Muscle layer of colon (tissue), 2 donors: Measurements from ENCODE around the gene CRISP1.
"Not testable (repeated sequence)": the region's sequence is repeated elsewhere in the genome, so short reads cannot be mapped to it uniquely, and the experiment has no call there.

ENCODE experiments used
- H3K27ac ChIP-seq: one replicate; pipeline ENCODE4 v1.7.0; 2013; ENCODE audit warnings: low read depth, mild to moderate bottlenecking, low read length, moderate library complexity
- H3K27me3 ChIP-seq, 2 donors: one replicate each; pipeline ENCODE4 v1.7.0; 2013; ENCODE audit warnings: low read length in 2 of 2, mild to moderate bottlenecking in 2 of 2; ENCODE audit not compliant: insufficient read depth in 2 of 2, control insufficient read depth in 1 of 2
- H3K36me3 ChIP-seq: one replicate; pipeline ENCODE4 v1.7.0; 2013; ENCODE audit warnings: mild to moderate bottlenecking, low read length; ENCODE audit not compliant: insufficient read depth
- H3K4me1 ChIP-seq: one replicate; pipeline ENCODE4 v1.7.0; 2013; ENCODE audit warnings: mild to moderate bottlenecking, low read length; ENCODE audit not compliant: insufficient read depth
- H3K4me3 ChIP-seq, 2 donors: one replicate each; pipeline ENCODE4 v1.7.0; 2013; ENCODE audit warnings: low read length in 2 of 2, low read depth in 1 of 2, mild to moderate bottlenecking in 1 of 2, moderate library complexity in 1 of 2
- H3K9ac ChIP-seq: one replicate; pipeline ENCODE4 v1.7.0; 2013; ENCODE audit warnings: low read length
- H3K9me3 ChIP-seq: one replicate; pipeline ENCODE4 v1.7.0; 2013; ENCODE audit warnings: mild to moderate bottlenecking, low read length
- donor health status: abdominal sarcoma.
- donor health status: Adenocarcinoma of cecum.

CRISP1 gene

DNA sequence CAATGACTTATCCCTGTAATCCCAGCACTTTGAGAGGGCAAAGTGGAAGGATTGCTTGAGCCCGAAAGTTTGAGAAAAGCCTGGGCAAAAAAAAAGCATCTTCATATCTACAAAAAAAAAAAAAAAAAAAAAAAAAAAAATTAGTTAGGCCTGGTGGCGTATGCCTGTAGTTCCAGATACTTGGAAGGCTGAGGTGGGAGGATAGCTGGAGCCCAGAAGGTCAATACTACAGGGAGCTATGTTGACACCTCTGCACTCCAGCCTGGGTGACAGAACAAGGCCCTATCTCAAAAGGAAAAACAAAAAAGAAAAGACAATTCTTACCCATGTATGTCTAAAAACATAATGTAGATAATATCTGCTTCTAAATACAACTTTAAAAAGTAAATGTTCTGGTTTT, 27.2 kb downstream of the CRISP1 start:
- H3K9me3 ChIP-seq = no peaks in the 10 kb centered on the region
- H3K4me3 ChIP-seq = no peak overlapping the region
- H3K4me1 ChIP-seq = no peaks in the 10 kb centered on the region
- no peak overlapping the region for H3K27ac ChIP-seq
- H3K27me3 ChIP-seq = no peaks in the 10 kb centered on the region
- H3K9ac ChIP-seq = no peak overlapping the region
- H3K36me3 ChIP-seq = no peaks in the 10 kb centered on the region

DNA sequence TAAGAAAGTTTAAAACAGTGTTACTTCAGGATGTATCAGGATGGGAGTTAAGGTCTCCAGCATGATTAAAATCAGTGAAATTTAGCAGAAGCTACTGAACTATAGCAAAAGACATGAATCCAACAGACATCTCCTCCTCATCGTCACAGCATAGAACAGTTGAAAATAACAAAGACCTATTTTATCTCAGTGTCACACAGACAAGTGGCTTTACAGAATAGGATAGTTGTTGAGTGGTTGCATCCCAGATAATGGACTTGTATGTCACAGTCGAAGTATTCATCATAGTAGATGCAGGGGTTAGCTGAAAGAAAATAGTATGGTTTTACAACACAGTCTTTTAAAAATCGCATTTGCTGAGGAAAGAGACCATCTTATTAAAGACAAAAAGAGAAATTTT, 31.2 kb downstream of the CRISP1 start:
- Histone ChIP-seq H3K36me3 (no peaks in the 10 kb centered on the region), H3K9me3 (no peaks in the 10 kb centered on the region), H3K4me3 (no peak overlapping the region), H3K27me3 (no peaks in the 10 kb centered on the region), H3K4me1 (no peaks in the 10 kb centered on the region), H3K27ac (no peak overlapping the region), H3K9ac (no peak overlapping the region)

DNA sequence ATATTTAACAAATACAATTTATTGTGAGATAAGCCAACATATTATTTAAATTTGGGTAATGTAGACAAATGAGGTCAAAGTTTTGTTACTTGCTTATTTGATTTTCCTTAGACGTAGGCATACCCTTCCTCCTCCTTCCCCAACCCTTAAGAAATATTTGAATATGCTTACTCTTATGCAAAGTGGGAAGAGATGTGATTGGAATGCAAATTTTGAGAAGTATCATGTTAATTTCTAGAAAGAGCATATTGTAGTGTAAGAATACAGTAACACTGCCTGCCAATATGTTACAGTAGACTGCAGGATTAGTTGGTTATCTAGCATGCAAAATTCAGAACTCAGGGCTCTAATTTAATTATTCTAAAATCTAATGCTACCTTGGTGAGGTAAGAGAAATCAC, 32.9 kb downstream of the CRISP1 start:
- Histone ChIP-seq H3K9me3 (no peaks in the 10 kb centered on the region), H3K36me3 (no peaks in the 10 kb centered on the region), H3K4me3 (no peak overlapping the region), H3K4me1 (no peaks in the 10 kb centered on the region), H3K9ac (no peak overlapping the region), H3K27me3 (no peaks in the 10 kb centered on the region), H3K27ac (no peak overlapping the region)

DNA sequence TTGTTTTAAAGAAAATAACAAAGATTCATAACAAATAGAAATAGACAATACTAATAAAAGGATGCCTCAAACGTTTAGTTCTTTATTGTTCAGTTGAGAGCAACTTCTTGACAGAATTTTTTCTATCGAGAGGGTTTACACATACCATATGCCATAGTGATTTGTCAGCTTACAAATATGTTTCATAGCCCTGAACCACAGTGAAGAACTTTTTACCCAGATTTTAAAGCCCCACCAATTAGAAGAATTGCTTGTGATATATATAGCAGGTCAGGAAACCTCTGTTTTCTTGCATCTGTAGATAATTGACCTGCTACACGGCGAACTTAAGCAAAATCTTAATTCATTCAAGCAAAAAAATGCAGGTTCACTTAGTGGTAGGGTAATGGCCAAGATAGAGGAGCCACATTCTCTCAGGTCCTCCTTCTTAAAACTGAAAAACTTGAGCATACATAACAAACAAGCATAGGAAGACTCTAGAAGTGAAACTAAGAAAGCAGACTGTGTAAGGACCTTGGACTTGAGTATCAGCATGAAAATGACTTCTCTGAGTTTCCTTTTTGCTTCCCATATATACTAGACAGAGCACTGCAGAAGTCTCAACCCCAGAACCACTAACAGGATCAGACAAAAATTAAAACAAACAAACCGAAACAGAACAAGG, 39.5 kb downstream of the CRISP1 start:
- H3K4me3 ChIP-seq = no peak overlapping the region
- no peaks in the 10 kb centered on the region for H3K36me3 ChIP-seq
- no peaks in the 10 kb centered on the region for H3K9me3 ChIP-seq
- no peaks in the 10 kb centered on the region for H3K27me3 ChIP-seq
- no peak overlapping the region for H3K27ac ChIP-seq
- H3K9ac ChIP-seq = no peak overlapping the region
- H3K4me1 ChIP-seq = no peaks in the 10 kb centered on the region

DNA sequence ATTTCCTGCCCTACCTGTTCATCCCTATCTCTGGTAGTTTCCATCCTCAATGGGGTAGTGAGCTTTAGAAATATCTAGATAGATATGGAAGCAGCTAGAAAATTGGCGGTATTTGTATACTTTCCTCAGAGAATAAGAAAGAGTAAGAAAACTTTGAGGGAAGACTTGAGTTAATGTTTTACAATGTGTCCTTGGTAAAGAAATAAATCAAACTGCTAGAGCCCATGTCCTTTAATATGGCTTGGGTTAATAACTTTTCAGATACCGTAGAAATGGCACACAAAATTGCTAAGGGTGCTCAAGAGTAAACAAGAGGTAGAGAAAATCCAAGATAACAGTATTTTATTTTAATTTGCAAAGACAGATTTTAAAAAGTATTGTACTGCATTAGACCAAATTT, 51.2 kb downstream of the CRISP1 start:
- no peaks in the 10 kb centered on the region for H3K27me3 ChIP-seq
- H3K36me3 ChIP-seq = no peaks in the 10 kb centered on the region
- no peak overlapping the region for H3K9ac ChIP-seq
- H3K4me1 ChIP-seq = no peaks in the 10 kb centered on the region
- no peak overlapping the region for H3K4me3 ChIP-seq
- no peaks in the 10 kb centered on the region for H3K9me3 ChIP-seq
- H3K27ac ChIP-seq = no peak overlapping the region

DNA sequence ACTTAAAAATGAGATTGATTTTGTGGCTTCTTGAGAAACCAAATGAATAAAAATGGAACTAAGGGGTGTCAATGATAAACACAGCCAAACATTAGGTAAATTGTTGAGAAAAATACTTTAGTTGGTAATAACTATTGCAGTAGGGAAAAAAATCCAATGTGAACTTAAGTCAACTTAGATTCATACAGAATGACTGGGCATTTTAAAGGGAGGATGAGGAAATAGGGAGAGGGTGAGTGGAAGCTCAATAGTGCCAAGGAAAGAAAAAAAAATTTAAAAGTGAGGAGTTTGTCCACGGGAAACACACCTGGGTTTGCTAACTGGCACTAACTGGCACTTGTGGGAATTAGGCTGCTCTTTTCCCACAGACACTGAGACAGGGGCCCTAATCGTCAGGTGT, 53.1 kb downstream of the CRISP1 start:
- Histone ChIP-seq H3K4me1 (no peaks in the 10 kb centered on the region), H3K9ac (no peak overlapping the region), H3K4me3 (no peak overlapping the region), H3K27ac (no peak overlapping the region), H3K9me3 (no peaks in the 10 kb centered on the region), H3K36me3 (no peaks in the 10 kb centered on the region), H3K27me3 (no peaks in the 10 kb centered on the region)

DNA sequence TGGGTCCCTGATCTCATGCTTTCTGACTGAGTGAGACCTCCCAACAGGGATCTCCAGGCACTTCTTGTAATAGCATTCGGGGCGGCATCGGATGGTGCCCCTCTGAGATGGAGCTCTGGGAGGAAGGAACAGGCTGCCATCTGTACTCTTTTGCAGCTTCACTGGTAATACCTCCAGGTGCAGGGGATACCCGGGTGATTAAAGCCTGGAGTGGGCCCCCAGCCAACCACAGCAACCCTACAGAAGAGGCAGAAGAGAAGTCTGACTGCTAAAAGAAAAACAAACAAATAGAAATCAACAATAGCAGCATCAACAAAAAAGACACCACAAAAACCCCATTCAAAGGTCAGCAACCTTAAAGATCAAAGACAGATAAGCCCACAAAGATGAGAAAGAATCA, 60.2 kb downstream of the CRISP1 start:
- no peak overlapping the region for H3K4me3 ChIP-seq
- H3K27ac ChIP-seq = no peak overlapping the region
- H3K27me3 ChIP-seq = no peaks in the 10 kb centered on the region
- no peaks in the 10 kb centered on the region for H3K36me3 ChIP-seq
- no peak overlapping the region for H3K9ac ChIP-seq
- no peaks in the 10 kb centered on the region for H3K4me1 ChIP-seq
- H3K9me3 ChIP-seq = no peaks in the 10 kb centered on the region

DNA sequence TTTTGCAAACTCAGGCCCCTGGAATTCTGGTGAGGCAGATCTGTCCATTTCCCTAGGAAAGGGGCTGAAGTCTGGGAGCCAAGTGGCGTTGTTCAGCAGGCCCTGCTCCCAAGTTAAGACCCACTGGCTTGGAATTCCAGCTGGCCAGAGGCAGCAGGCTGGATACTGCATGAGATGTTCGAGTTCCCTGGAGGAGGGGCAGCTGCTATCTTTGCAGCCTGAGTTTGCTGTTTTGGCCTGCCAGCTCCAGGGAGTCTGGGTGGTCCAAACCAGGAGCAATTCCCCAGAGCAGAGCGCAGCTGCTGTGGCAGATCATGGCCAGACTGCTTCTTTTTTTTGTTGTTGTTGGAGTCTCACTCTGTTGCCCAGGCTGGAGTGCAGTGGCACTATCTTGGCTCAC, 61.1 kb downstream of the CRISP1 start:
- no peaks in the 10 kb centered on the region for H3K36me3 ChIP-seq
- no peak overlapping the region for H3K4me3 ChIP-seq
- H3K9me3 ChIP-seq = no peaks in the 10 kb centered on the region
- H3K27ac ChIP-seq = no peak overlapping the region
- no peaks in the 10 kb centered on the region for H3K4me1 ChIP-seq
- no peak overlapping the region for H3K9ac ChIP-seq
- H3K27me3 ChIP-seq = no peaks in the 10 kb centered on the region

DNA sequence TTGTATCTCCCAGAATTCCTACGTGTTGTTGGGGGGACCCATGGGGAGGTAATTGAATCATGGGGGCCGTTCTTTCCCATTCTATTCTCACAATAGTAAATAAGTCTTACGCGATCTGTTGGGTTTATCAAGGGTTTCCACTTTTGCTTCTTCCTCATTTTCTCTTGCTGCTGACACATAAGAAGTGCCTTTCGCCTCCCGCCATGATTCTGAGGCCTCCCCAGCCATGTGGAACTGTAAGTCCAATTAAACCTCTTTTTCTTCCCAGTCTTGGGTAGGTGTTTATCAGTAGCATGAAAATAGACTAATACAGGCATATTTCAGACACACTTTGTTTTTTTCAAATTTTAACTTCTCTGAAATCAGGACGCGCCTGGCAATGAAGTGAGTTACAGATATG, 64.8 kb downstream of the CRISP1 start:
- no peak overlapping the region for H3K27ac ChIP-seq
- no peaks in the 10 kb centered on the region for H3K4me1 ChIP-seq
- H3K36me3 ChIP-seq = no peaks in the 10 kb centered on the region
- H3K9ac ChIP-seq = no peak overlapping the region
- H3K9me3 ChIP-seq = no peaks in the 10 kb centered on the region
- H3K27me3 ChIP-seq = no peaks in the 10 kb centered on the region
- H3K4me3 ChIP-seq = no peak overlapping the region

DNA sequence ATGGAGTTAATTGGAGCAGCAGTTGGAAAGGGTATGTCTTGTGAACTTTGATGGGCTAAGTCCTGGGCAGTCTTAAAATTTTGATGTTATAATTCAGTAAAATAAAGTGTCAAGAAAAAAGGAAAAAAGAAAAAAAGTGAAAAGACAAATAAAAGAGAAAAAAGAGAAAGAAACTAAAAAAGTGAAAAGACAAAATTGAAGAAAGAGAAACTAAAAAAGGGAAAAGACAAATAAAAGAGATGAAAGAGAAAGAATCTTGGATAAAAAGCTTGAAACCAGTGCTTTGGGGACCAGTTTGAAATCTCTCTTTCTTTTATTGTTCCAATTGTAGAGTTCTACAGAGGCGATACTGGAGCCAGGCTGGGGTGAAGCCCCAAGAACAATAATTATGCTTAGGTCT, 67.2 kb downstream of the CRISP1 start:
- Histone ChIP-seq H3K9me3 (no peaks in the 10 kb centered on the region), H3K4me1 (no peaks in the 10 kb centered on the region), H3K27ac (no peak overlapping the region), H3K27me3 (no peaks in the 10 kb centered on the region), H3K4me3 (no peak overlapping the region), H3K36me3 (no peaks in the 10 kb centered on the region), H3K9ac (no peak overlapping the region)

DNA sequence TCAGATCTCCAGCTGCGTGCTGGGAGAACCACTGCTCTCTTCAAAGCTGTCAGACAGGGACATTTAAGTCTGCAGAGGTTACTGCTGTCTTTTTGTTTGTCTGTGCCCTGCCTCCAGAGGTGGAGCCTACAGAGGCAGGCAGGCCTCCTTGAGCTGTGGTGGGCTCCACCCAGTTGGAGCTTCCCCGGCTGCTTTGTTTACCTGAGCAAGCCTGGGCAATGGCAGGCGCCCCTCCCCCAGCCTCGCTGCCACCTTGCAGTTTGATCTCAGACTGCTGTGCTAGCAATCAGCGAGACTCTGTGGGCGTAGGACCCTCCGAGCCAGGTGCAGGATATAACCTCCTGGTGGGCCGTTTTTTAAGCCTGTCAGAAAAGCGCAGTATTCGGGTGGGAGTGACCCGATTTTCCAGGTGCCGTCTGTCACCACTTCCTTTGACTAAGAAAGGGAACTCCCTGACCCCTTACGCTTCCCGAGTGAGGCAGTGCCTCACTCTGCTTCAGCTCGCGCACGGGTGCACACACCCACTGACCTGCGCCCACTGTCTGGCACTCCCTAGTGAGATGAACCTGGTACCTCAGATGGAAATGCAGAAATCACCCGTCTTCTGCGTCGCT, 69.4 kb downstream of the CRISP1 start:
- H3K27ac ChIP-seq, H3K36me3 ChIP-seq, H3K27me3 ChIP-seq, H3K4me1 ChIP-seq, H3K9me3 ChIP-seq, H3K9ac ChIP-seq, H3K4me3 ChIP-seq: not testable (repeated sequence)

DNA sequence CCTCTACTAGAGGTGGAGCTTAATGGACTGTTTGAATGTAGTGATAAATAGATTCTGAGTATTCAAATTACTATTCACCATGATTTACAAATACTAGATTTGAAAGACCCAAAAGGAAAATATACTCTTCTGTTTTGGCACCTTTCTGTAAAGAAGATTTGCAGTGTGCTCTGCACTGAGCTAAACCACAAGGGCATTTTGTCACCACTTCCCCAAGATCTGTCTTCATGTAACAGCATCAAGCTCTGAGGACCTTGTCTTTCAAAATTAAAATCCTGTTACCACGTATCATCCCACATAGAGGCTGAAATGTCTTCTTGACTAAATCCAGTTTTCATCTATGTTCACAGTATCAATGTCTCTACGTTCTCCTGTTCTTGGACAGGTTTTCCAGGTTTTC, 76.0 kb downstream of the CRISP1 start:
- Histone ChIP-seq H3K27me3 (no peaks in the 10 kb centered on the region), H3K9ac (no peak overlapping the region), H3K4me1 (no peaks in the 10 kb centered on the region), H3K27ac (no peak overlapping the region), H3K9me3 (no peaks in the 10 kb centered on the region), H3K4me3 (no peak overlapping the region), H3K36me3 (no peaks in the 10 kb centered on the region)
